H9 (cell line): Measurements from ENCODE around the gene TRAF7. TPM values are rescaled to one million over a fixed set of nuclear protein-coding genes. Genes with fewer than 3 reads are reported as not detected.
A peak's percentile ranks its signal among the peaks of the same experiment; 100 is the strongest.

Experiments
- DNase-seq: peaks from one replicate; pipeline ENCODE4 v3.0.0-alpha.2; 2017
- H2AFZ ChIP-seq: one replicate; pipeline ENCODE4 v1.6.1; 2013; ENCODE audit warnings: mild to moderate bottlenecking, low read length, control low read depth, moderate library complexity
- H2AK5ac ChIP-seq: 2 replicates; pipeline ENCODE4 v1.6.1; 2013; ENCODE audit warnings: low read length, control low read depth, mixed read lengths; ENCODE audit not compliant: insufficient read length
- H2BK120ac ChIP-seq: one replicate; pipeline ENCODE4 v1.6.1; 2013; ENCODE audit warnings: low read depth, mild to moderate bottlenecking, low read length, control low read depth, inconsistent platforms; ENCODE audit not compliant: poor library complexity, severe bottlenecking
- H2BK12ac ChIP-seq: 2 replicates; pipeline ENCODE4 v1.6.1; 2013; ENCODE audit warnings: low read length, control low read depth, mixed read lengths, low read depth; ENCODE audit not compliant: insufficient read length
- H2BK15ac ChIP-seq: 2 replicates; pipeline ENCODE4 v1.6.1; 2013; ENCODE audit warnings: low read depth, low read length, control low read depth
- H2BK20ac ChIP-seq: one replicate; pipeline ENCODE4 v1.6.1; 2013; ENCODE audit warnings: low read depth, mild to moderate bottlenecking, low read length, control low read depth, inconsistent platforms; ENCODE audit not compliant: poor library complexity, severe bottlenecking
- H2BK5ac ChIP-seq: 2 replicates; pipeline ENCODE4 v1.6.1; 2013; ENCODE audit warnings: low read length, control low read depth, mixed read lengths; ENCODE audit not compliant: insufficient read length
- H3K14ac ChIP-seq: 2 replicates; pipeline ENCODE4 v1.6.1; 2013; ENCODE audit warnings: low read length, control low read depth; ENCODE audit not compliant: insufficient read depth
- H3K18ac ChIP-seq: 2 replicates; pipeline ENCODE4 v1.6.1; 2013; ENCODE audit warnings: low read depth, mild to moderate bottlenecking, mixed read lengths, low read length, control low read depth; ENCODE audit not compliant: insufficient read length
- H3K23ac ChIP-seq: 2 replicates; pipeline ENCODE4 v1.6.1; 2013; ENCODE audit warnings: low read length, control low read depth, mixed read lengths, low read depth; ENCODE audit not compliant: insufficient read length
- H3K23me2 ChIP-seq: 2 replicates; pipeline ENCODE4 v1.6.1; 2013; ENCODE audit warnings: low read depth, mild to moderate bottlenecking, mixed read lengths, low read length, control low read depth; ENCODE audit not compliant: insufficient read length, poor library complexity, severe bottlenecking
- H3K27ac ChIP-seq: 2 replicates; pipeline ENCODE4 v1.5.1; 2013; ENCODE audit warnings: low read length, control low read depth, mixed read lengths, low read depth; ENCODE audit not compliant: insufficient read length
- H3K27me3 ChIP-seq: 2 replicates; pipeline ENCODE4 v1.6.1; 2013; ENCODE audit warnings: low read length, control low read depth, inconsistent platforms; ENCODE audit not compliant: insufficient read depth
- H3K4ac ChIP-seq: 2 replicates; pipeline ENCODE4 v1.6.1; 2013; ENCODE audit warnings: low read depth, mild to moderate bottlenecking, control low read depth, inconsistent platforms, low read length, moderate library complexity
- H3K4me1 ChIP-seq: 2 replicates; pipeline ENCODE4 v1.6.1; 2013; ENCODE audit warnings: low read length, control low read depth, inconsistent platforms; ENCODE audit not compliant: insufficient read depth
- H3K4me2 ChIP-seq: 2 replicates; pipeline ENCODE4 v1.6.1; 2013; ENCODE audit warnings: low read length, control low read depth, mixed read lengths; ENCODE audit not compliant: insufficient read length, insufficient read depth
- H3K56ac ChIP-seq: 2 replicates; pipeline ENCODE4 v1.6.1; 2013; ENCODE audit warnings: low read depth, mild to moderate bottlenecking, mixed read lengths, low read length, control low read depth; ENCODE audit not compliant: insufficient read length
- H3K79me1 ChIP-seq: 2 replicates; pipeline ENCODE4 v1.6.1; 2013; ENCODE audit warnings: low read depth, mild to moderate bottlenecking, moderate library complexity, low read length, control low read depth, inconsistent platforms; ENCODE audit not compliant: insufficient read depth, poor library complexity, severe bottlenecking
- H3K79me2 ChIP-seq: 2 replicates; pipeline ENCODE4 v1.6.1; 2013; ENCODE audit warnings: low read length, control low read depth, inconsistent platforms; ENCODE audit not compliant: insufficient read depth
- H3K9ac ChIP-seq: 2 replicates; pipeline ENCODE4 v1.6.1; 2013; ENCODE audit warnings: low read length, control low read depth, mixed read lengths; ENCODE audit not compliant: insufficient read length; ENCODE audit errors: extremely low read depth
- H3K9me3 ChIP-seq: one replicate; pipeline ENCODE4 v1.6.1; 2013; ENCODE audit warnings: low read depth, low read length, inconsistent platforms; ENCODE audit not compliant: control insufficient read depth
- H3T11ph ChIP-seq: one replicate; pipeline ENCODE4 v1.6.1; 2013; ENCODE audit warnings: mild to moderate bottlenecking, low read length, control low read depth, inconsistent platforms
- H4K20me1 ChIP-seq: one replicate; pipeline ENCODE4 v1.6.1; 2013; ENCODE audit not compliant: control insufficient read depth, insufficient read length, insufficient read depth
- H4K5ac ChIP-seq: 2 replicates; pipeline ENCODE4 v1.6.1; 2013; ENCODE audit warnings: low read depth, mild to moderate bottlenecking, mixed read lengths, low read length, control low read depth; ENCODE audit not compliant: insufficient read length
- H4K8ac ChIP-seq: replicated peaks from 2 replicates; pipeline ENCODE4 v1.6.1; 2013; ENCODE audit warnings: low read length, control low read depth, mixed read lengths, low read depth; ENCODE audit not compliant: insufficient read length
- H4K91ac ChIP-seq: 2 replicates; pipeline ENCODE4 v1.6.1; 2013; ENCODE audit warnings: low read depth, mild to moderate bottlenecking, moderate library complexity, mixed read lengths, low read length, control low read depth; ENCODE audit not compliant: insufficient read length
- H3K27ac Mint-ChIP-seq, 3 experiments: 2 replicates in 2 of 3; 3 replicates in 1 of 3; pipeline ENCODE4 v1.8.0; 2020 to 2021; ENCODE audit warnings: mixed read lengths in 3 of 3, mild to moderate bottlenecking in 1 of 3, moderate library complexity in 1 of 3
- H3K27me3 Mint-ChIP-seq: 2 replicates; pipeline ENCODE4 v1.8.0; 2021; ENCODE audit warnings: low read depth, mild to moderate bottlenecking, moderate library complexity, mixed read lengths
- H3K36me3 Mint-ChIP-seq, 3 experiments: 2 replicates in 2 of 3; 3 replicates in 1 of 3; pipeline ENCODE4 v1.8.0; 2020 to 2021; ENCODE audit warnings: low read depth in 3 of 3, mixed read lengths in 3 of 3; ENCODE audit not compliant: insufficient read depth in 1 of 3
- H3K4me1 Mint-ChIP-seq, 2 experiments: 2 replicates each; pipeline ENCODE4 v1.8.0; 2020; ENCODE audit warnings: mixed read lengths in 2 of 2
- H3K4me3 Mint-ChIP-seq, 2 experiments: 2 replicates in 1 of 2; 3 replicates in 1 of 2; pipeline ENCODE4 v1.8.0; 2020 to 2021; ENCODE audit warnings: mild to moderate bottlenecking in 2 of 2, mixed read lengths in 2 of 2, moderate library complexity in 1 of 2
- H3K9me3 Mint-ChIP-seq, 2 experiments: 2 replicates in 1 of 2; 3 replicates in 1 of 2; pipeline ENCODE4 v1.8.0; 2020; ENCODE audit warnings: mild to moderate bottlenecking in 2 of 2, mixed read lengths in 2 of 2, moderate library complexity in 1 of 2
- WGBS: extraction: QIAGEN DNeasy Blood & Tissue Kit; methylation state at CpG from one replicate; pipeline ENCODE4 v1.1.7; 2013; ENCODE audit warnings: missing lambda C conversion rate, low lambda C conversion rate, mixed read lengths; ENCODE audit not compliant: insufficient read length; ENCODE audit errors: extremely low coverage; 5-methylcytosine and 5-hydroxymethylcytosine counted together
- total RNA-seq: library from RNA; stranded (reverse); gene quantifications from 2 replicates; pipeline ENCODE4 v1.2.1, GENCODE V29; 2021
- TF ChIP-seq, protein P1 (sequence below): fragments of 200-600 bp; sonication (generic); conservative IDR thresholded peaks from 3 replicates; pipeline ENCODE4 v1.8.0; 2021; ENCODE audit warnings: antibody characterized with exemption, mild to moderate bottlenecking

The TRAF7 gene
- total RNA-seq, 1 experiment from 2014 or later = 108 TPM

DNA sequence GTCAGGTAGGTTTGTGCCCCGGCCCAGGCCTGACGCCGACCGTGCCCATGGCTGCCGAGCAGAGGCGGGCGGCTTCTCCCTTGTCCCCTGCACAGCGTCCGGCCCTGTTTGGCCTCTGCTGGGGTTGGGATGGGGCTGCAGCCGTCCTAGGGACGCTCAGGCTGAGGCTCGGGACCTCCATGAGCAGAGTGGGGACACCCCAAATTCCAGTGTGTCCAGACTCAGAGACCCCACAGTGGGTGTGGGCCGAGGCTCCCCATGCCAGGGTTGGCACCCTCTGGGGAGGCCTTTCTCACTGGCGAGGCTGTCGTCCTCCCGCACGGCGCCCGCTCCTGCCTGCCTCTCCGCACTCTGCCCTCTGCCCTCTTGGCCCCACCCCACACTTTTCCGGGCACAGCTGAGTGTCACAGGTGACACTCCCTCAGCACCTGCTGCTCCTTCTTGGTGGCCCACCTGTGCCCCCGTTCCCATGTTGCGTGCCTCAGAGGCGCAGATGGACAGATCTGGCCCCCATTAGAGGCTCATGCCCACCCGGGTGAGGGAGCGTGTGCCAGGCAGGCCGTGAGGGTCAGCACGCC is 16.1 kb downstream of the TRAF7 start:
- Histone ChIP-seq H2BK20ac (no peak overlapping the region), H3K4me2 (no peak overlapping the region), H4K20me1 (peaks cover 2% of the 10 kb centered on the region), H3K27me3 (no peaks in the 10 kb centered on the region), H4K8ac (no peak overlapping the region), H3K4ac (no peak overlapping the region), H3K9me3 (no peaks in the 10 kb centered on the region), H2AK5ac (no peak overlapping the region), H2BK15ac (no peak overlapping the region), H4K91ac (no peak overlapping the region), H2BK5ac (no peak overlapping the region), H3K79me2 (no peaks in the 10 kb centered on the region), H3K27ac (no peak overlapping the region), H4K5ac (no peak overlapping the region), H3T11ph (no peak overlapping the region), H2AFZ (no peak overlapping the region), H3K23me2 (peaks cover 4% of the 10 kb centered on the region), H2BK12ac (no peak overlapping the region), H3K4me1 (no peaks in the 10 kb centered on the region), H3K56ac (no peak overlapping the region), H3K23ac (no peak overlapping the region), H3K14ac (no peak overlapping the region), H2BK120ac (no peak overlapping the region), H3K79me1 (no peaks in the 10 kb centered on the region), H3K18ac (no peak overlapping the region), H3K9ac (no peak overlapping the region)
- TF ChIP-seq, protein P1, sequence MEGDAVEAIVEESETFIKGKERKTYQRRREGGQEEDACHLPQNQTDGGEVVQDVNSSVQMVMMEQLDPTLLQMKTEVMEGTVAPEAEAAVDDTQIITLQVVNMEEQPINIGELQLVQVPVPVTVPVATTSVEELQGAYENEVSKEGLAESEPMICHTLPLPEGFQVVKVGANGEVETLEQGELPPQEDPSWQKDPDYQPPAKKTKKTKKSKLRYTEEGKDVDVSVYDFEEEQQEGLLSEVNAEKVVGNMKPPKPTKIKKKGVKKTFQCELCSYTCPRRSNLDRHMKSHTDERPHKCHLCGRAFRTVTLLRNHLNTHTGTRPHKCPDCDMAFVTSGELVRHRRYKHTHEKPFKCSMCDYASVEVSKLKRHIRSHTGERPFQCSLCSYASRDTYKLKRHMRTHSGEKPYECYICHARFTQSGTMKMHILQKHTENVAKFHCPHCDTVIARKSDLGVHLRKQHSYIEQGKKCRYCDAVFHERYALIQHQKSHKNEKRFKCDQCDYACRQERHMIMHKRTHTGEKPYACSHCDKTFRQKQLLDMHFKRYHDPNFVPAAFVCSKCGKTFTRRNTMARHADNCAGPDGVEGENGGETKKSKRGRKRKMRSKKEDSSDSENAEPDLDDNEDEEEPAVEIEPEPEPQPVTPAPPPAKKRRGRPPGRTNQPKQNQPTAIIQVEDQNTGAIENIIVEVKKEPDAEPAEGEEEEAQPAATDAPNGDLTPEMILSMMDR = no peak
- Mint-ChIP-seq H3K4me3 (no peak overlapping the region), H3K36me3 (peaks cover 11 to 48% (median 47%) of the 10 kb centered on the region in 3 experiments), H3K4me1 (no peaks in the 10 kb centered on the region), H3K27me3 (no peaks in the 10 kb centered on the region), H3K9me3 (no peaks in the 10 kb centered on the region), H3K27ac (peak overlapping the region in 1 of 3 experiments; percentile 49; a peak in 1 of 7 replicates)
- no peak for DNase-seq
- no CpG with 5 or more reads among the region's 28 CpGs for WGBS
